ENCODE data around the gene CACNA1S. TPM values are rescaled to one million over a fixed set of nuclear protein-coding genes. Genes with fewer than 3 reads are reported as not detected.

The CACNA1S gene
- polyA plus RNA-seq, 10 donors = 21.3 to 56.2 (median 40.1) TPM

Other genes with a start within 250 kb of the CACNA1S start
- under 1 TPM in 2 of 10 donors, not detected in 8; 0.12 to 0.29 TPM for gene GPR25, start 239.4 kb downstream of the CACNA1S start, polyA plus RNA-seq (ENCODE audit: insufficient read length in 10 of 10)
- 1 to 10 TPM; 1.5 to 7.7 (median 2.2) TPM for gene INAVA, start 217.5 kb downstream of the CACNA1S start, polyA plus RNA-seq (ENCODE audit: insufficient read length in 10 of 10)
- gene KIF21B, start 88.7 kb downstream of the CACNA1S start, polyA plus RNA-seq (ENCODE audit: insufficient read length in 10 of 10) = 1 to 10 TPM in 5 of 10 donors, under 1 TPM in 5; 0.57 to 2.4 (median 1.0) TPM
- gene ASCL5, start 14.8 kb upstream of the CACNA1S start, polyA plus RNA-seq (ENCODE audit: insufficient read length in 10 of 10) = under 1 TPM; 0.10 to 0.45 (median 0.19) TPM
- gene TMEM9, start 42.0 kb upstream of the CACNA1S start, polyA plus RNA-seq (ENCODE audit: insufficient read length in 10 of 10) = 10 to 100 TPM; 40.6 to 78.4 (median 58.4) TPM
- gene IGFN1, start 78.4 kb upstream of the CACNA1S start, polyA plus RNA-seq (ENCODE audit: insufficient read length in 10 of 10) = 1 to 10 TPM; 1.6 to 8.0 (median 2.9) TPM
- 10 to 100 TPM in 2 of 10 donors, 1 to 10 TPM in 8; 1.4 to 49.6 (median 4.0) TPM for gene PKP1, start 171.1 kb upstream of the CACNA1S start, polyA plus RNA-seq (ENCODE audit: insufficient read length in 10 of 10)